BLaER1 (cell line): ENCODE data around the gene CRYBG1.
"Not testable (repeated sequence)": the region's sequence is repeated elsewhere in the genome, so short reads cannot be mapped to it uniquely, and the experiment has no call there.

Experiments
- H3K27ac ChIP-seq: shearing (Covaris generic); formaldehyde crosslinking; 2 replicates; pipeline ENCODE4 v1.8.1; 2022
- H3K27me3 ChIP-seq: shearing (Covaris generic); formaldehyde crosslinking; 2 replicates; pipeline ENCODE4 v1.8.1; 2022
- H3K36me3 ChIP-seq: shearing (Covaris generic); formaldehyde crosslinking; 2 replicates; pipeline ENCODE4 v1.8.1; 2022
- H3K4me1 ChIP-seq: shearing (Covaris generic); formaldehyde crosslinking; 2 replicates; pipeline ENCODE4 v1.8.1; 2022
- H3K4me2 ChIP-seq: shearing (Covaris generic); formaldehyde crosslinking; 2 replicates; pipeline ENCODE4 v1.8.1; 2022
- H3K4me3 ChIP-seq: shearing (Covaris generic); formaldehyde crosslinking; 2 replicates; pipeline ENCODE4 v1.8.1; 2022
- H3K9ac ChIP-seq: shearing (Covaris generic); formaldehyde crosslinking; 2 replicates; pipeline ENCODE4 v1.8.1; 2022
- H3K9me3 ChIP-seq: shearing (Covaris generic); formaldehyde crosslinking; 2 replicates; pipeline ENCODE4 v1.8.1; 2022
- H4K20me1 ChIP-seq: shearing (Covaris generic); formaldehyde crosslinking; 2 replicates; pipeline ENCODE4 v1.8.1; 2022
- Cebpa-rat ChIP-seq: shearing (Covaris generic); IDR thresholded peaks from 2 replicates; pipeline ENCODE4 v1.8.1; 2022

The CRYBG1 gene

DNA sequence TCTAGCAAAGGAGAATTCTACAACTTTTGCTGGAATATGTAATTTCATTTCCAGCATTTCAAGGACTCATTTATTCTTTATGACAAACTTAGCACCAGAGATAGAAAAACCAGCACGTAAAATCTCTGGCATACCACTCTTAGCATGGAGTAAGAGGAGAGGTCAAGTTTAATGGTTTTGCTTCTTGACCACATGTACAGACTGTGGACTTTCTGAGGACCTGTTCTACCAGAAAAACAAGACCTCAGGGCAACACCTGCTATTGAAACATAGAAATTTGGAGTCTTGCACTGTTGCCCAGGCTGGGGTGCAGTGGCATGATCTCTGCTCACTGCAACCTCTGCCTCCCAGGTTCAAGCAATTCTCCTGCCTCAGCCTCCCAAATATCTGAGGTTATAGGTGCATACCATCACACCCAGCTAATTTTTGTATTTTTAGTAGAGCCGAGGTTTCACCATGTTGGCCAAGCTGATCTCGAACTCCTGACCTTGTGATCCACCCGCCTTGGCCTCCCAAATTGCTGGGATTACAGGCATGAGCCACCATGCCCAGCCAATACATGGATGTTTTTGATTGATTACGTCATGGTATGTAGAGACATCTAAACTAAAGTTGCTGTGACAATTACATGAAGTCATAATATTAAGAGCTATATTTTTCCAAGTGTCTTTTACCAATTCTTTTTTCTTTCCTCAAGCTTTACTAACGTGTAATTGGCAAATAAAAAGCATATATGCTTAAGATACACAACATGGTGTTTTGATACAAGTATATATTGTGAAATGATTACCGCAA is 36.1 kb downstream of the CRYBG1 start:
- Histone ChIP-seq H3K36me3 (no peaks in the 10 kb centered on the region), H4K20me1 (no peaks in the 10 kb centered on the region), H3K27ac (no peak overlapping the region), H3K9me3 (no peaks in the 10 kb centered on the region), H3K4me2 (no peak overlapping the region), H3K27me3 (no peaks in the 10 kb centered on the region), H3K4me3 (no peak overlapping the region), H3K9ac (no peak overlapping the region), H3K4me1 (no peaks in the 10 kb centered on the region)
- no peak for TF ChIP-seq Cebpa-rat

DNA sequence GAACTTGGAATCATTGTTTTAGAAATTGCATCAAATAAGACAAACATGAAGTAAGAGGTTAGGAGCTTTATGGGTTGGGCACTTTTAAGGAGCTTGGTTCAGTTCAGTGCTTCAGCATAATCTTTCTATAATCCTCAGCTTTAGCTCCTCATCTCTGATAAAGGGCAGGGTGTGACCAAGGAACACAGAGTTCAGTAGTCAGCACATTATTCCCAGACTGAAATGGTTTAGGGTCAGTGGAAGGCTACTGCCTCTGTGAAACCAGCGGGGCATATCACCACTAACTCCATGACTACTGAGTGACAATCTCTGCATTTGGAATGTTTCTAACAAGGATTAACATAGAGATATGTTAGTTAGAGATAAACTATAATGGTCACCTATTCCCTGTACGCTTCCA is 36.9 kb downstream of the CRYBG1 start:
- no peaks in the 10 kb centered on the region for H3K27me3 ChIP-seq
- no peak overlapping the region for H3K4me2 ChIP-seq

DNA sequence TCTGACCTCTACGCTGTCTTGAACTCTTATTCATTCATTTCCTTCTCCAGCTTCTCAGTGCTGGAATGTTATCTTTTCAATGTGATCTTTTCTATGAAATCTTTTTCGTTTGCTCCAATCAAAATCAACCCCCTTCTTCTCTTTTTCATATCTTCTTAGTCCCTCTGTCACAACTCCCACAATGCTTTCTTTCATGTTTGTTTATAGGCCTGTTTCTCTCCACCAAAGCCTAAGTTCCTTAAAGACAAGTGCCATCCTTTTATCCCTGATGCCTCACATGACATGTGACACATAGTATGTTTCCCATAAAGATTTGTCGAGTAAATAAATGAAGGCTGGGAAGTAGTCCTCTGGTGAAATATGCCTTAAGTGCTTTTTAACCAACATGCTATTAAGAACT is 38.1 kb downstream of the CRYBG1 start:
- TF ChIP-seq Cebpa-rat = no peak
- H3K4me3 ChIP-seq = no peak overlapping the region
- no peaks in the 10 kb centered on the region for H3K36me3 ChIP-seq
- no peaks in the 10 kb centered on the region for H3K27me3 ChIP-seq
- H3K4me2 ChIP-seq = no peak overlapping the region
- no peaks in the 10 kb centered on the region for H3K4me1 ChIP-seq
- H3K9ac ChIP-seq = no peak overlapping the region
- no peaks in the 10 kb centered on the region for H3K9me3 ChIP-seq
- H4K20me1 ChIP-seq = no peaks in the 10 kb centered on the region
- no peak overlapping the region for H3K27ac ChIP-seq

More for the DNA sequence above, 36.9 kb downstream of the CRYBG1 start:
- H3K9me3 ChIP-seq = no peaks in the 10 kb centered on the region
- no peak overlapping the region for H3K4me3 ChIP-seq
- H3K4me1 ChIP-seq = no peaks in the 10 kb centered on the region
- H3K9ac ChIP-seq = no peak overlapping the region
- no peaks in the 10 kb centered on the region for H4K20me1 ChIP-seq
- H3K36me3 ChIP-seq = no peaks in the 10 kb centered on the region
- H3K27ac ChIP-seq = no peak overlapping the region
- TF ChIP-seq Cebpa-rat = no peak

DNA sequence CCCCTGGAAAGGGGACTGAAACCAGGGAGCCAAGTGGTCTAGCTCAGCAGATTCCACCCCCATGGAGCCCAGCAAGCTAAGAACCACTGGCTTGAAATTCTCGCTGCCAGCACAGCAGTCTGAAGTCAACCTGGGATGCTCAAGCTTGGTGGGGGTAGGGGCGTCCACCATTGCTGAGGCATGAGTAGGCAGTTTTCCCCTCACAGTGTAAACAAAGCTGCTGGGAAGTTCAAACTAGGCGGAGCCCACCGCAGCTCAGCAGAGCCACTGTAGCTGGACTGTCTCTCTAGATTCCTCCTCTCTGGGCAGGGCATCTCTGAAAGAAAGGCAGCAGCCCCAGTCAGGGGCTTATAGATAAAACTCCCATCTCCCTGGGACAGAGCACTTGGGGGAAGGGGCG is 44.5 kb downstream of the CRYBG1 start:
- H3K27ac ChIP-seq, H3K4me1 ChIP-seq, H3K4me3 ChIP-seq, H3K36me3 ChIP-seq, H3K9me3 ChIP-seq, H3K4me2 ChIP-seq, H3K27me3 ChIP-seq, H3K9ac ChIP-seq, H4K20me1 ChIP-seq: not testable (repeated sequence)

GRCh38 chr6:106411056-106411455 is 50.5 kb downstream of the CRYBG1 start:
- Histone ChIP-seq H3K4me3 (no peak overlapping the region), H3K9ac (no peak overlapping the region), H3K36me3 (no peaks in the 10 kb centered on the region), H3K4me2 (no peak overlapping the region), H3K27ac (no peak overlapping the region), H4K20me1 (no peaks in the 10 kb centered on the region), H3K4me1 (no peaks in the 10 kb centered on the region), H3K9me3 (no peaks in the 10 kb centered on the region), H3K27me3 (no peaks in the 10 kb centered on the region)
- no peak for TF ChIP-seq Cebpa-rat

DNA sequence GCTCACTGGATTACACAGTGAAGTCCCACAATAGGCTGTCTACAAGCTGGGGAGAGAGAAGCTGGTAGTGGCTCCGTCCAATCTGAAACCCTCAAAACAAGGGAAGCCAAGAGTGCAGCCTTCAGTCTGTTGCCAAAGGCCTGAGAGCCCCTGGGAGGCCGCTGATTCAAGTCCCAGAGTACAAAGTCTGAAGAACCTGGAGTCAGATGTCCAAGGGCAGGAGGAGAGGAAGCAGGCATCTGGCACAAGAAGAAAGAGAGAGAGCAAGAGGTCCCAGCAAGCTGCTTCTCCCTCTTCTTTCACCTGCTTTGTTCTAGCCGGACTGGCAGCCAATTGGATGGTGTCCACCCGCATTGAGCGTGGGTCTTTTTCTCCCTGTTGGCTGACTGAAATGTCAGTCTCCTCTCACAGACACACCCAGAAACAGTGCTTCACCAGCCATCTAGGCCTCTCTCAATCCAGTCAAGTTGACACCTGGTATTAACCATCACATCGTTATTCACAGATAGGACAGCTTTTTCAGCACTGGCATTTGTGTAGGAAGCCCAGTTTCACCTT is 51.2 kb downstream of the CRYBG1 start:
- H3K4me3 ChIP-seq = no peak overlapping the region
- H3K4me2 ChIP-seq = no peak overlapping the region
- H4K20me1 ChIP-seq = no peaks in the 10 kb centered on the region
- no peak for TF ChIP-seq Cebpa-rat
- H3K9ac ChIP-seq = no peak overlapping the region
- no peaks in the 10 kb centered on the region for H3K27me3 ChIP-seq
- no peaks in the 10 kb centered on the region for H3K4me1 ChIP-seq
- no peak overlapping the region for H3K27ac ChIP-seq
- no peaks in the 10 kb centered on the region for H3K36me3 ChIP-seq
- no peaks in the 10 kb centered on the region for H3K9me3 ChIP-seq

- Histone ChIP-seq H3K27me3 (no peaks in the 10 kb centered on the region), H3K4me2 (no peak overlapping the region), H3K27ac (no peak overlapping the region), H3K9ac (no peak overlapping the region), H3K4me3 (no peak overlapping the region), H4K20me1 (no peaks in the 10 kb centered on the region), H3K4me1 (peaks cover 3% of the 10 kb centered on the region; the same call in 1 of the 2 replicates), H3K36me3 (no peaks in the 10 kb centered on the region), H3K9me3 (0 out of 2 replicates have a peak, but pooled peaks cover 6% of the 10 kb centered on the region)
- TF ChIP-seq Cebpa-rat = no peak
Measured at GRCh38 chr6:106413016-106413415, 52.5 kb downstream of the CRYBG1 start.

GRCh38 chr6:106413722-106414121 is 53.2 kb downstream of the CRYBG1 start:
- Histone ChIP-seq H3K9me3 (peaks cover 6% of the 10 kb centered on the region; the same call in 1 of the 2 replicates), H4K20me1 (no peaks in the 10 kb centered on the region), H3K4me1 (peaks cover 3% of the 10 kb centered on the region; the same call in 1 of the 2 replicates), H3K9ac (no peak overlapping the region), H3K27ac (no peak overlapping the region), H3K4me2 (no peak overlapping the region), H3K4me3 (no peak overlapping the region), H3K36me3 (no peaks in the 10 kb centered on the region), H3K27me3 (no peaks in the 10 kb centered on the region)
- TF ChIP-seq Cebpa-rat = no peak

DNA sequence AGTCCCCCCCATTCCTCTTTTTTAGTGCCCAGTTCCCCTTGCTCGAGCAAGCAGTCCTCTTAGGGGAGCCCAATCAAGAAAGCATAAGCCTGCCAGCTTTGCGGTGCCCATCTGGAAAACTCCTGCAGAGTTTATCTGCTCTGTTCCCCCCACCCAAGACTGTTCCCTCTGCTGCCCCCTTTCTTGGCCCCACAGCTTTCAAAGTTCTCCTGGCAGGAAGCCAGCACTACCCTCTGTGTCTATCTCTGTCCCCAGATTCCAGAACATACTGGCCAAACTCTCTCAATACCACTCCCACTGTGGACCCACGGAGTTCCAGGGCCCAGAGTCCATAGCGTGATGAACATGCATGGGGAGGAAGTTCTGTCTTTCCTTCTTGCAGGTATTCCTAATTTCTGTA is 55.4 kb downstream of the CRYBG1 start:
- Histone ChIP-seq H3K27ac (no peak overlapping the region), H4K20me1 (no peaks in the 10 kb centered on the region), H3K9me3 (peaks cover 6% of the 10 kb centered on the region; the same call in 1 of the 2 replicates), H3K4me1 (peaks cover 3% of the 10 kb centered on the region; the same call in 1 of the 2 replicates), H3K4me2 (no peak overlapping the region), H3K36me3 (no peaks in the 10 kb centered on the region), H3K4me3 (no peak overlapping the region), H3K27me3 (no peaks in the 10 kb centered on the region), H3K9ac (no peak overlapping the region)
- no peak for TF ChIP-seq Cebpa-rat

- no peak overlapping the region for H3K27ac ChIP-seq
- H3K4me2 ChIP-seq = no peak overlapping the region
- no peak overlapping the region for H3K4me3 ChIP-seq
- TF ChIP-seq Cebpa-rat = no peak
- peaks cover 6% of the 10 kb centered on the region; the same call in 1 of the 2 replicates for H3K9me3 ChIP-seq
- H3K27me3 ChIP-seq = no peaks in the 10 kb centered on the region
- H3K9ac ChIP-seq = no peak overlapping the region
- no peaks in the 10 kb centered on the region for H3K36me3 ChIP-seq
- no peaks in the 10 kb centered on the region for H4K20me1 ChIP-seq
- H3K4me1 ChIP-seq = peaks cover 3% of the 10 kb centered on the region; the same call in 1 of the 2 replicates
Measured at GRCh38 chr6:106417572-106418147, 57.1 kb downstream of the CRYBG1 start.
